Measurements from ENCODE around the gene GJC3.
"Not testable (repeated sequence)": the region's sequence is repeated elsewhere in the genome, so short reads cannot be mapped to it uniquely, and the experiment has no call there.

Gene GJC3

DNA sequence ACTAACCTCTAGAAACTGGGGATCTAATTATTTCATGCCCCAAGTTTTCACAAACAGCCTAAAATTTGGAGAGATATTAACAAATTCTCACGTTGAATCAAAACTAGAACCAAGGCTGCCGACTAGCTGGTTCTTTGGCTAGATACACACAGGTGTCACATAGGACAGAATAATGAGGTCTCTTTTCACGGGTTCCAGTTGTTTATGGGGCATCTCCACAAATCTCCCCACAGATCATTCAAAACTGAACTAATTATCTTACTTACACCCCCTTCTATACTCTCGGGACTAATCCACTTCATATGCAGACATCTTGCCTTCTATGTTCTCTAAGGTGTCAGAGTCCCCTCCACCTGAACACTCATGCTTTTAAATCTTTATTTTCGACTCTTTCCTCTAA, 36.1 kb downstream of the GJC3 start:
- Histone ChIP-seq H3K4me3 (ENCODE audit: insufficient read length, low read depth) (no peak overlapping the region), H3K9me3 (ENCODE audit: insufficient read depth, low read length) (peaks cover 9% of the 10 kb centered on the region), H3K27me3 (ENCODE audit: insufficient read depth, insufficient read length) (no peaks in the 10 kb centered on the region), H3K4me1 (ENCODE audit: insufficient read depth, insufficient read length) (no peaks in the 10 kb centered on the region), H3K9ac (ENCODE audit: insufficient read length, low read depth) (no peak overlapping the region), H3K36me3 (ENCODE audit: insufficient read depth, insufficient read length, low read length) (no peaks in the 10 kb centered on the region)
- no peak for DNase-seq (ENCODE audit: low read depth, low spot score)
- TF ChIP-seq SUZ12 (IDR thresholded peaks at IDR 0.05; ENCODE audit: extremely low read depth, insufficient read depth, insufficient read length) (no peak), YY1 (IDR thresholded peaks at IDR 0.05; ENCODE audit: insufficient read depth, insufficient read length) (no peak), ZNF274 (IDR thresholded peaks at IDR 0.05; ENCODE audit: low read depth, low read length) (no peak)

DNA sequence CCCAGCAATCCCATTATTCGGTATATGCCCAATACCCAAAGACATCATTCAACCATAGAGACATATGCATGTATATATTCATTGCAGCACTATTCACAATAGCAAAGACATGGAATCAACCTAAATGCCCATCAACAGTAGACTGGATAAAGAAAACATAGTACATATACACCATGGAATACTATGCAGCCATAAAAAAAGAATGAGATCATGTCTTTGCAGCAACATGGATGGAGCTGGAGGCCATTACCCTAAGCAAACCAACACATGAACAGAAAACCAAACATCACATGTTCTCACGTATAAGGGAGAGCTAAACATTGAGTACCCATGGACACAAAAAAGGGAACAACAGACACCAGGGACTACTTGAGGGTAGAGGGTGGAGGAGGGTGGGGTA, 39.1 kb downstream of the GJC3 start:
- H3K36me3 ChIP-seq (ENCODE audit: insufficient read depth, insufficient read length, low read length); DNase-seq (ENCODE audit: low read depth, low spot score); H3K4me1 ChIP-seq (ENCODE audit: insufficient read depth, insufficient read length); H3K27me3 ChIP-seq (ENCODE audit: insufficient read depth, insufficient read length); H3K9ac ChIP-seq (ENCODE audit: insufficient read length, low read depth); H3K4me3 ChIP-seq (ENCODE audit: insufficient read length, low read depth); H3K9me3 ChIP-seq (ENCODE audit: insufficient read depth, low read length): not testable (repeated sequence)

- not testable (repeated sequence) for H3K4me1 ChIP-seq (ENCODE audit: insufficient read depth, insufficient read length); H3K4me3 ChIP-seq (ENCODE audit: insufficient read length, low read depth); DNase-seq (ENCODE audit: low read depth, low spot score); H3K9me3 ChIP-seq (ENCODE audit: insufficient read depth, low read length); H3K36me3 ChIP-seq (ENCODE audit: insufficient read depth, insufficient read length, low read length); H3K9ac ChIP-seq (ENCODE audit: insufficient read length, low read depth); H3K27me3 ChIP-seq (ENCODE audit: insufficient read depth, insufficient read length)
Observed at GRCh38 chr7:99888366-99888765, 41.1 kb downstream of the GJC3 start.

DNA sequence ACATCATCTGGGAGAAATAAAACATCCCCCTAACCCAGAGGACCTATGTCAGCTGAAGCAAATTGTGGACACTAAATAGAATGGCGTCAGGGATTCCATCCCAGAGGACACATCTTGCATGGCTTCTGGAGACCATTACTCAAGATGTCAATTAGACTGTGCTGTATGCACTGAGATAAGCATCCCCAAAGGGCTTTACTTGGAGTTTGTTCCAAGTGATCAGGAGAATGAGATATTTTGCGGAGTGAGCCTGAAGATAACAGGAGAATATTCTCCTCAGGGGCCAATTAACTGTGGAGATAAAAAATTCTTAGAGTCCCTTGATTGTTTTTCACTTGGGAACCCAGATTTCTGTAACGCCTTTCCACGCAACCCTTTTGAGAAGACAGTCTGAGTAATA, 48.0 kb downstream of the GJC3 start:
- H3K36me3 ChIP-seq (ENCODE audit: insufficient read depth, insufficient read length, low read length) = no peaks in the 10 kb centered on the region
- H3K4me3 ChIP-seq (ENCODE audit: insufficient read length, low read depth) = no peak overlapping the region
- TF ChIP-seq YY1 (IDR thresholded peaks at IDR 0.05; ENCODE audit: insufficient read depth, insufficient read length) = no peak
- TF ChIP-seq ZNF274 (IDR thresholded peaks at IDR 0.05; ENCODE audit: low read depth, low read length) = no peak
- TF ChIP-seq SUZ12 (IDR thresholded peaks at IDR 0.05; ENCODE audit: extremely low read depth, insufficient read depth, insufficient read length) = no peak
- no peaks in the 10 kb centered on the region for H3K9me3 ChIP-seq (ENCODE audit: insufficient read depth, low read length)
- H3K4me1 ChIP-seq (ENCODE audit: insufficient read depth, insufficient read length) = no peaks in the 10 kb centered on the region
- DNase-seq (ENCODE audit: low read depth, low spot score) = no peak
- no peak overlapping the region for H3K9ac ChIP-seq (ENCODE audit: insufficient read length, low read depth)
- H3K27me3 ChIP-seq (ENCODE audit: insufficient read depth, insufficient read length) = no peaks in the 10 kb centered on the region

GRCh38 chr7:99876933-99877332, 52.5 kb downstream of the GJC3 start, which contains the start of gene OR2AE1:
OR2AE1 (minus strand) TSS chr7:99877033; CDS start chr7:99877033, 0 bp downstream.
- Histone ChIP-seq H3K36me3 (ENCODE audit: insufficient read depth, insufficient read length, low read length) (no peaks in the 10 kb centered on the region), H3K4me3 (ENCODE audit: insufficient read length, low read depth) (no peak within 1 kb of the TSS), H3K9me3 (ENCODE audit: insufficient read depth, low read length) (no peaks in the 10 kb centered on the region), H3K4me1 (ENCODE audit: insufficient read depth, insufficient read length) (no peaks in the 10 kb centered on the region), H3K9ac (ENCODE audit: insufficient read length, low read depth) (no peak within 1 kb of the TSS), H3K27me3 (ENCODE audit: insufficient read depth, insufficient read length) (no peaks in the 10 kb centered on the region)
- TF ChIP-seq YY1 (IDR thresholded peaks at IDR 0.05; ENCODE audit: insufficient read depth, insufficient read length) = no peak
- no peak for TF ChIP-seq SUZ12 (IDR thresholded peaks at IDR 0.05; ENCODE audit: extremely low read depth, insufficient read depth, insufficient read length)
- DNase-seq (ENCODE audit: low read depth, low spot score) = no peak

DNA sequence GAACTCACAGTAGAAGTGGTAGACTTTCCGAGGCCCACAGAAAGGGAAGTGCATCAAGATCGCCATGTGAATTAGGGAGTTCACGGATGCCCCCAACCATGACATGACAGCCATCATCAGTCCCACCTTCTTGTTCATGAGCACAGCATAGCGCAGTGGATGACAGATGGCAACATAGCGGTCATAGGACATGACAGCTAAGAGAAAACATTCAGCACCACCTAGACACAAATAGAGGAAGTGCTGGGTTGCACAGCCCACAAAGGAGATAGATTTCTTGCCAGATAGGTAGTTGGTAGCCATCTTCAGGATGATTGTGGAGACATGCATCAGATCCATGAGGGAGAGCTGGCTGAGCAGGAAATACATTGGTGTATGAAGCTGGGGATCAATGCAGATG, 52.9 kb downstream of the GJC3 start:
- no peak overlapping the region for H3K4me3 ChIP-seq (ENCODE audit: insufficient read length, low read depth)
- H3K4me1 ChIP-seq (ENCODE audit: insufficient read depth, insufficient read length) = no peaks in the 10 kb centered on the region
- H3K9ac ChIP-seq (ENCODE audit: insufficient read length, low read depth) = no peak overlapping the region
- no peaks in the 10 kb centered on the region for H3K9me3 ChIP-seq (ENCODE audit: insufficient read depth, low read length)
- H3K36me3 ChIP-seq (ENCODE audit: insufficient read depth, insufficient read length, low read length) = no peaks in the 10 kb centered on the region
- no peaks in the 10 kb centered on the region for H3K27me3 ChIP-seq (ENCODE audit: insufficient read depth, insufficient read length)
- TF ChIP-seq ZNF274 (IDR thresholded peaks at IDR 0.05; ENCODE audit: low read depth, low read length) (no peak), SUZ12 (IDR thresholded peaks at IDR 0.05; ENCODE audit: extremely low read depth, insufficient read depth, insufficient read length) (no peak), YY1 (IDR thresholded peaks at IDR 0.05; ENCODE audit: insufficient read depth, insufficient read length) (no peak)
- DNase-seq (ENCODE audit: low read depth, low spot score) = no peak

All from NT2/D1 (cell line).